Stimulated activated CD8-positive, alpha-beta memory T cell treated with anti-CD3 and anti-CD28 coated beads, Interleukin-4, amount 100 ng/mL, for 4 hours (primary cell): Measurements from ENCODE around the gene GPR146.
"Not testable (repeated sequence)": the region's sequence is repeated elsewhere in the genome, so short reads cannot be mapped to it uniquely, and the experiment has no call there.

Experiments
- DNase-seq, 2 donors: peaks; one replicate each; pipeline ENCODE4 v3.0.0-alpha.2; 2020; ENCODE audit warnings: low read depth in 2 of 2, low spot score in 1 of 2

The GPR146 gene

DNA sequence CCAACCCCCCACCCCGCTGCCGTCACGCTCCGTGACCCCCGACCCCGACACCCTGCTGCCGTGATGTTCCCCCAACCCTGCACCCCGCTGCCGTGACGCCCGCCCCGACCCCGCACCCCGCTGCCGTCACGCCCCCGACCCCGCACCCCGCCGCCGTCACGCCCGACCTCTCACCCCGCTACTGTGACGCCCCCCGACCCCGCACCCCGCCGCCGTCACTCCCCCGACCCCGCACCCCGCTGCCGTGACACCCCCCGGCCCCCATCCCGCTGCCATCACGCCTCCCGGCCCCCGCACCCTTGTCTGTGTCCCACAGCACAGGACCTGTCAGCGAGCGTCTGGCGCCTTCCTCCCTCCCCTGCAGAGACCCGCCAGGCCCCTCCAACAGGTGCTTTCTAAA is 29.7 kb downstream of the GPR146 start:
- not testable (repeated sequence) for DNase-seq

DNA sequence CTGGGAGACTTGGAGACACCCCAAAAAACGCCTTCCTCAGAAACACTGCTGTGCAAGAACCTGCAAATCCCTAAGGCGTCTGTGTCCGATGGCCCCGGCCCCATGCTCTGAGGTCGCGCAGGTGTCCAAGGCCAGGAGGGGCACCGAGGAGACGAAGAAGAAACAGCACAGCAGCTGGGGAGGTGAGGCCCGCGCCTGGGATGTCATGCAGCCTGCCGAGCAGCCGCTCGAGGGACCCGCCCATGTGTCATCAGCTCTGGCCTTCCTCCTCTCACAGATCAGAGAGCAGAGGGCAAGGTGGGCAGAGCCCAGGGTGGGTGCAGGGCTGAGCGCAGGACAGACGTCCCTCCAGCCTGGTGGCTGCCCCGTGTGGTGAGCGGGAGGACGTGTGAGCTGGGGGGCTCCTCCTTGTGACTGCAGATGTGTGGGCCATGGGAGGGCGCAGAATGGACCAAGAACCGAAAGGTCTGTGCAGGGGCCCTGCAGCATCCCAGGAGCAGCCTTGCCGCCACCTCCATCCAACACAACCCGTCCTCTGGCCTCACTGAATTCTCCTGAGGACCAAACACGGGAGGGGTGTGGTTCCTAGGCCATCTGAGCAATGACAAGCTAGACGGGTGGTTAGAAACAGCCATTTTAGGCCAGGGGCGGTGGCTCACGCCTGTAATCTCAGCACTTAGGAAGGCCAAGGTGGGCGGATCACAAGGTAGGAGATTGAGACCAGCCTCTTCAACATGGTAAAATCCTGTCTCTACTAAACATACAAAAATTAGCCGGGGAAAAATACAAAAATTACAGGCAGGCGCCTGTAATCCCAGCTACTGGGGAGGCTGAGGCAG is 30.5 kb downstream of the GPR146 start:
- no peak for DNase-seq

DNA sequence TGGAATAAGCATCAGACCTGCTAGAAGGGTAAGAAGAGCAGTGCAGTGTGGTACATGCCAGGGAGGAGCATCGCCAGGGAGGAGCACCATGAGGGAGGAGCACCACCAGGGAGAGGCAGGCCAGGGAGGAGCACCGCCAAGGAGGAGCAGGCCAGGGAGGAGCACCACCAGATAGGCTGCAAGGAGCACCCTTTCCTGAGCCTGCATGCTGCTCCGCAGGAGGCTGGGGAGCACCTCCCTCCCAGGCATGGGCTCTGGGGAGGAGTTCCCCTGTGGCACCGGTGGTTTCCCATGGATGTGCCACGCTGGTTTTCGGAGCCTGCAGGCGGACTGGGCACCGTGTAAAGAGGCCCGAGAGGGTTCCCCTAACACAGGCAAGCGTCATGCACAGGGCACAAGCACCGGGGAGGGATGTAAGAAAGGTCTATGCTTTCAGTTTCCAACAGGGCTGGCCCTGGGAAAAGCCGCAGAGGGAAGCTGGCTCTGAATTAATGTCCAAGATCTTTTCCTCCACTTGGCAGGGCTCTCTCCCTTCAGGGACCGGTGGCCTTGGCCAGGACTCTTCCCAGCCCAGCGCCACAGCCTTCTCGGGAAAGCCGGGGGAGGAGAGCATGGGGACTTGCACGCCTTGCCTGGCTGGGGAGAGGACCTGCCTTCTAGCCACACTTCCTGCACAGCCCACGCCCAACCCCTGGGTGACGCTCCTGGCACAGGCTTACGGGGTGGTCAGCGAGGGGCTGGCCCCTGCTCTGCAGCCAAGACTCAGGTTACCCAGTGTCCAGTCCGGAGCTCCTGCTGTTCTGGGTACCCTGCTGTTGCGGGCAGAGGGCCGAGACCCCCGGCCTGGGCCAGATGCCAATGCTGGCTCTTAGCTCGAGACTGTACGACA is 32.1 kb downstream of the GPR146 start:
- no peak for DNase-seq

DNA sequence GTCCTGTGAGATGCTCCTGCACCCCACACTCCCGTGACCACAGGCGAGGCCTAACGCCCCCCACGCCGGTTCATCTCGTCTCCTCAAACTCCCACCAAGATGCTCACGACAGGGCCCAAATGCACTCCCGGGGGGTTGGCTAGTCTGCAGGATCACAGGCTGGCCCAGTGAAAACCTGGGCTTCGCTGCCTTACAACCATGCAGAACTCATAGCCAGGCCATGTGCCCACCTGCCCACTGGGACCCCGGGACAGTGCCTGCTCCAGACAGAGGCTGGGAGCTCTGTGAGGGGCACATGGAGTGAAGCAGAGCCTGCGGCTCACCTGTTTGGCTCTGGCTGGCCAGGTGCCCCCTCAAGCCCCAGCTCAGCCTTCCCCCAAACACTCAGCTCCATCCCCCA is 34.2 kb downstream of the GPR146 start:
- no peak for DNase-seq

- no peak for DNase-seq
Observed at GRCh38 chr7:1078985-1079384, 34.6 kb downstream of the GPR146 start.

GRCh38 chr7:1079546-1079945 is 35.2 kb downstream of the GPR146 start:
- DNase-seq = no peak

DNA sequence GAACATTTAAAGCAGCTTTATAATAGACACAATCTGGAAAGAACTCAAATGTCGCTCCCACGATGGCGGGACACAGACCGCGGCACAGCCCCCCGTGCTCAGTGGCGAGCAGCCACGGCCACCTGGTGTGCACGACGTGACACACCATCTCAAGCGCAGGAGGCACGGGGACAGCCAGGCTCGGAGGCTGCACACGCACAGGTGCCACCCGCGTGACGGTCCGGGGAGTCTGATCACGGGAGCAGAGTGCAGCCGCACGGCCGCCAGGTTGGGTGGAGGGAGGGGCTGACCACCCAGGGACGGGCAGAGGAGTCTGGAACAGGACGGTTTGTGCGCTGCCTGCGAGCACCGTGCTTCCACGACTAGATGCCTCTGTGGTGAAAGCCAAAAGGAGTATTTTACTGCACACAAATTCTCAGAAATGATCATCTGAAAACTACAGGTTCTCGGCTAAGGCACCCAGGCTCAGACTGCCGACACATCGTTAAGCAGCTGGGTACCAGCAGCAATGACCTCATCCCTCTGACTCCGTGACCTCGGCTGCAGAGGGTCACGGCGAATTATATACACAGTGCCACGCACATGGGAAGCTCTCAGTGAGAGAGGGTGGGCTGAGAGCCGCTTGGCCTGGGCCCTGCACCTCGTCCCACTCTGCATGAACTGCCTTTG is 36.0 kb downstream of the GPR146 start:
- no peak for DNase-seq

DNA sequence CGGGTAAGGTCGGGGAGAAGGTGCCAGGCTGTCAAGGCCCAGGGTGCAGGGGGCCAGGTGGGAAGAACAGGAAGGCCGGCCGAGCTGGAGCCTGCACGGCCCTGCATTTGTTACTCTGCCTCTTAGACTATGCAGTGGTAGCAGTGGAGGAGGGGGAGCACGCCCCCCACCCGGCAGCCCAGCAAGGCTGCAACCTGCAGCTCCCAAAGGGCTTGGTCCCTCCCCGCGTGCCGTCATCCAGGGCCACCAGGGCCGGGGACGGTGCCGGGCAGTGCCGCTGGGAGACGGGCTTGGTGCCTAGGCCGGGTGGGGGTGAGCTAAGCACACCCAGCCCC is 36.5 kb downstream of the GPR146 start:
- DNase-seq = no peak

DNA sequence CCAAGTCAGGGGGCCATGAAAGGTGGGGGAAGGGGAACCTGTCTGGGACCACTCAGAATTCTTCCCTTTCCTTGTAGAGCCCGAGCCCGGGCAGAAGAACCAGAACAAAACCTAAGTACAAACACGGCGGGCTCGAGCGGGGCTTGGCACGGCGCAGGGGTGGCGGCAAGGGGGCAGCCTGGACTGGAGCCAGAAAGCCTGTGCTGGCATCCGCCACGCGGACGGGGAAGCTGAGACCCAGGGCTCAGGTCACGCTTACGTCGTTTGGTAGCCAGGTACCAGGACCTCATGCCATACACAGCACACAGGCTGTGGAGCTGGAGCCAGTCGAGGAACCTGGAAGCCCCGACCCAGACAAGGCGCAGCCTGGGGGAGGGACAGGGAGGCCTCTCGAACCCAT is 37.0 kb downstream of the GPR146 start:
- no peak for DNase-seq

- no peak for DNase-seq
Observed at GRCh38 chr7:1081931-1082401, 37.6 kb downstream of the GPR146 start.

DNA sequence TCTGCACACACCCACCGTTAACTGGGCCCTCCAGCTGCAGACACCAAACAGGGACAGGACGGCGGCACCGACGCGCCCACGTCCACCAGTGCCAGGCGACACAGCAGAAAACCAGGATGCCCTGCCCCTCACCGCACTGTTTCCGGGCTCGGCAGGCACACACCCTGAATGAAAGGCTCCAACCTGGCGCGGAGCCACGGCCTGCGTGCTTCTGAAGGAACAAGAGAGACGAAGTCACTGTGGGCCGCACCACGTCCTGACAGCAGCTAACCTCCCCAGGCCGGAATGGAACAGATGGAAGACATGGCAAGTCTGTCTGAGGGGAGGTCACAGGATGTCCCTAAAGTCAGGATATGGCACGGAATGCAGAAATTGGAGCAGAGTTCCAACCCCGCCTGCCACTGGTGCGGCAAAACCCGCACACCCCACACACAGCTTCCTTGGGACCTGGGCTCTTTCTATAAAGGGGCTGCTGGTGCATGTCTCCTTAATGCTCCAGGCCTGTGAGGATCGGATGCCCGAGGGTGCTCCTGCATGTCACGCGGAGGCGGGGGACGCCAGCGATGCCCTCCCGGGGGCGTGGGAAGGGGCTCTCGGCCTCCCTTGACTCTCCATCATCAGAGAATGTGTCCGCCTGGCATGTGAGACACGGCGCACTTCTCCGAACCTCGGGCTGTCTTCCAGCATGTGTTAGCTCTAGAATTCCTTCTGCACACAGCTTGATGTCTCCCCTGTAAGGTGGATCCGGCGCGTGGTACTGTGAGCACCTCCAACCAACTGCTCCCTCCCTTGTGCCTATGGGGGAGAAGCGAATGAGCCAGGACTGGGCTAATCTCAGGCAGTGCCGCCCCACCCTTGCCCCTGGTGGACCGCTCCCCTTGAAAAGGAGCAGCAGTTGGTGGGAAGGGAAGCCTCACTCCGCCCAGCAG is 39.6 kb downstream of the GPR146 start:
- DNase-seq = no peak

DNA sequence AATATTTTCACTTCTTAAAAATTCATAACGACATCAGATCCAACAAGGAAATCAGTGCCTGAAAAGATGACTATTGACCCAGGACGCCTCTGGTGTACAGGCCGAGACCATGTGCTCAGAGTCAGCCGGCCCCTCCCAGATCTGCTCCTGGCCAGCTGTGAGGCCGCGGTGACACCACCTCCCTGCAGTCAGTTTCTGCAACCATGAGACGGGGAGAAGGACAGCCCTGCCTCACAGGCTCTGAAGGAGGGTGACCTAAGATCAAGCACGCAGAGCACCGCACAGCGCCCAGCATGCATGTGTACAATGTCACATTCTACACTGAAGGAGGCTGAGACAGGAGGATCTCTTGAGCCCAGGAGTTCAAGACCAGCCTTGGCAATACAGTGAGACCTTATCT is 40.9 kb downstream of the GPR146 start:
- no peak for DNase-seq

- no peak for DNase-seq
Observed at GRCh38 chr7:1085910-1086421, 41.6 kb downstream of the GPR146 start.

DNA sequence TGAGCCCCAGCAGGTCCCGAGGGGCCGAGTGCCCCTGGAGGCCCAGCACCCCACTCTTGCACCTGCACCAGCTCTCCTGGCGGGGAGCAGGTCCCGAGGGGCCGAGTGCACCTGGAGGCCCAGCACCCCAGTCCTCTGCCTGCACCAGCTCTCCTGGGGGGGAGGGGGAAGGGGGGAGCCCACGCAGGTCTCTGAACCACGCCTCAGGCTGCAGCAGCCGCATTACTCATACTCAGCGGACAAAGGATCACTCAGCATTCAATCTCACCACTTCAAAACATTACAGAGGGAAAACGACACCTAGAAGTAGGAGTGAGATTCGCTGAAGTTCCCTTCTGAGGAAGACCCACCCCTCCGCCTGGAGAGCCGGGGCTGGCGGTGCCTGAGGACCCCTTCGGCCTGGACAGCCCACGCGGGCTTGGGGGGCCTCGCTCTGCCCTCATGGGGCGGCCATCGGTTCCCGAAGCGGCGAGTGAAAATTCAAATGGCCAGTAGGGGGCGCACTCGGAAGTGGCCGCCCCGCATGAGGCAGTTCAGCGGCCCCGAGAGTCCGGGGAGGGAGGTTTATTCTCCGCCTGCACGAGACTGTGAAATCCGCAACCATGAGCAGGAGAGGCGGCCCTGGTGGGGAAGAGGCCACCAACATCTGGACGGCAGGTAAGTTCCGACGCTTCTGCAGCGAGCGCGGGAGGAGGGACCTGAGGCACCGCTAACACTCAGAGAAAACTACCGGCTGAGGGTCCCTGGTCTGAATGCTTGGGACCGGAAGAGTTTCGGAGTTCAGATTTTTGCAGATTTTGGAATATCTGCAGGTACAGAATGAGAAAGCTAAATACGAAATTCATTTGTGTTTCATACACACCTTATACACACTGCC is 42.5 kb downstream of the GPR146 start:
- DNase-seq = peak; percentile 36 to 55

DNA sequence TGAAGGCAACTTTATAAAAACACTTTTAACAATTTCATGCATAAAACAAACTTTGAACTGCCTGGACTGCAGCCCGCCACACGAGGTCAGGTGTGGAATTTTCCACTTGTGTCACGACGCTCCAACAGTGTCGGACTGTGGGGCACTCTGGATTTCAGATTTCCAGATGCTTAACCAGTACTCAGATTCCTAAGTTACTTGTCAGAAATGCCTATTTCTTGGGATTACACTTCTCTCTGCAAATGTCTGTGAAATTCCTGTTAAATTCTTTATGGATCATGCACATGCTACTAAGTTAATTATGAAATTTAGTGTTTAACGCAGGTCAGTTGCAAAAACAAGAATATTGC is 43.1 kb downstream of the GPR146 start:
- no peak for DNase-seq

DNA sequence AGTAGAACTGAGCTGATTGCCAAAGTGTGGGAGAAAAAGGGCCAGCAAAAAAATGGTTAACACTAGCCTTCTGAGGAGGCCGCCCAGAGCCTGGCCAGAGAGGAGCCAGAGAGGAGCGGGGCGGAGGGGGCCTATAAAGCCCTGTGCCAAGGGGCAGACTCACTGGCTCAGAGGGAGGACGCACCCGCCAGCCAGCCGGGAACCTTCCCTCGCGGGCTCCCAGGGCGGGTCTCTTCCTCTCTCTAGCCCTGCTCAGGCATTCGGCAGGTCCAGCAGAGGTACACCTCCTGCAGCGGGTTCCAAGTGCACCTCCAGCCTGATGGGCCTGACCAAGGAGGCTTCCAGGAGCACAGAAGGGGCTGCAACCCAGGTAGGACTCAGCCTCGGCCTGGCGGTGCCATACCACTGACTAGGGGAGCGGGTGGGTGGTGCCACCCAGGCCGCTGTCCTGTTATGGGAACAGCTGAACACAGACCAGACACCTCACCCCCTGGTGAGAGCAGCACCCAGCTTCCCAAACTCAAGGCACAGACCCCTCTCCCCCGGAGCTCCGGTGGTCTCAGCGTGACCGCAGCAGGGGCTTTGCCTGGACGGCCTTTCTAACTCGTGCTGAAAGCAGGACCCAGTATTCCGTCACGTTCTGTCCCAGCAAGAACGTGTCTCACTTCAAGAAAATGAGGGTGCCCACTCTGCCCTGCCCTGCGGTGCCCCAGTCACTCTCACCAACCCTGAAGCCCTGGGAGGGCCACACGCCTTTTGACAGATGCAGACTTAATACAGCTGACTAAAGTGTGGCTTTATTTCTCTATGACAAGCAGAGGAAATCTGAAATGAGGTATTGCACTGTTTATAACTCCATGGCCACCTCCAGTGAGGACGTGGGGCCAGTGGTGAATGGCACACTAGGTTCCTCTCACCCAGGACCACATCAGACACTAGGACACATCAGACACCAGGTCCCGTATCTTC is 43.9 kb downstream of the GPR146 start, which contains the start of gene GPER1:
TSS of gene GPER1 (plus strand) at position 162 of the 969 bp plus-strand sequence. CDS start 3,616 bp downstream, outside the sequence.
- no peak for DNase-seq

GRCh38 chr7:1090236-1090635 is 45.9 kb downstream of the GPR146 start:
- DNase-seq = no peak
